Adrenal gland (tissue), 5 donors: Measurements from ENCODE around the gene PPP5C.
"Not testable (repeated sequence)": the region's sequence is repeated elsewhere in the genome, so short reads cannot be mapped to it uniquely, and the experiment has no call there.

ENCODE experiments used
- CTCF ChIP-seq, 6 experiments: fragments of 450-650 bp in 4 of 6; fragments of 200-600 bp in 2 of 6; sonication (generic) in 1 of 6; IDR thresholded peaks; 1 replicate in 5 of 6; 2 replicates in 1 of 6; pipeline versions ENCODE4 v1.5.1 to v1.8.0; 2016 to 2021; ENCODE audit warnings: antibody characterized with exemption in 6 of 6, mild to moderate bottlenecking in 2 of 6, moderate library complexity in 1 of 6
- POLR2A ChIP-seq, 2 donors: fragments of 450-650 bp; IDR thresholded peaks; one replicate each; pipeline ENCODE4 v1.6.1; 2017; ENCODE audit warnings: antibody characterized with exemption in 2 of 2, mild to moderate bottlenecking in 2 of 2, moderate library complexity in 1 of 2
- donor health status: DM: no; HTN: no; CAD: no.

- not testable (repeated sequence) for TF ChIP-seq CTCF, POLR2A (IDR thresholded peaks at IDR 0.05)
These were observed 28.7 kb downstream of the PPP5C start for GRCh38 chr19:46375476-46376067.
